Measurements from ENCODE around the gene CCNY.

The CCNY gene

GRCh38 chr10:35613107-35613440 is 276.8 kb downstream of the CCNY start:
- no peaks in the 10 kb centered on the region for H3K27me3 ChIP-seq (ENCODE audit: insufficient read depth, low read depth)
- H3K4me3 ChIP-seq (IDR thresholded peaks at IDR 0.05; ENCODE audit: insufficient read depth, low read depth, low read length), result no peak overlapping the region
- no peaks in the 10 kb centered on the region for H3K79me2 ChIP-seq (ENCODE audit: insufficient read depth, low read depth)
- H3K4me2 ChIP-seq, result no peak overlapping the region
- no peak overlapping the region for H3K27ac ChIP-seq
- TF ChIP-seq CTCF (conservative IDR thresholded peaks at IDR 0.05; ENCODE audit: low read depth, low read length), result no peak
- H3K4me1 ChIP-seq (ENCODE audit: low read depth, poor library complexity, severe bottlenecking), result no peaks in the 10 kb centered on the region
- no peak overlapping the region for H3K9ac ChIP-seq
- no peaks in the 10 kb centered on the region for H3K36me3 ChIP-seq (ENCODE audit: insufficient read depth)
- H4K20me1 ChIP-seq (ENCODE audit: insufficient read depth), result no peaks in the 10 kb centered on the region
- H2AFZ ChIP-seq (ENCODE audit: low read depth), result no peak overlapping the region

- TF ChIP-seq CTCF (conservative IDR thresholded peaks at IDR 0.05; ENCODE audit: low read depth, low read length), result no peak
- no peaks in the 10 kb centered on the region for H4K20me1 ChIP-seq (ENCODE audit: insufficient read depth)
- no peak overlapping the region for H3K4me2 ChIP-seq
- no peak overlapping the region for H3K9ac ChIP-seq
- H3K4me1 ChIP-seq (ENCODE audit: low read depth, poor library complexity, severe bottlenecking), result no peaks in the 10 kb centered on the region
- H3K79me2 ChIP-seq (ENCODE audit: insufficient read depth, low read depth), result no peaks in the 10 kb centered on the region
- H3K4me3 ChIP-seq (IDR thresholded peaks at IDR 0.05; ENCODE audit: insufficient read depth, low read depth, low read length), result no peak overlapping the region
- no peaks in the 10 kb centered on the region for H3K36me3 ChIP-seq (ENCODE audit: insufficient read depth)
- no peaks in the 10 kb centered on the region for H3K27me3 ChIP-seq (ENCODE audit: insufficient read depth, low read depth)
- H2AFZ ChIP-seq (ENCODE audit: low read depth), result no peak overlapping the region
- H3K27ac ChIP-seq, result no peak overlapping the region
Observed at GRCh38 chr10:35613597-35614226, 277.4 kb downstream of the CCNY start.

- no peak overlapping the region for H3K4me2 ChIP-seq
- no peak overlapping the region for H3K9ac ChIP-seq
- no peaks in the 10 kb centered on the region for H3K4me1 ChIP-seq (ENCODE audit: low read depth, poor library complexity, severe bottlenecking)
- H3K27ac ChIP-seq, result no peak overlapping the region
- H3K79me2 ChIP-seq (ENCODE audit: insufficient read depth, low read depth), result no peaks in the 10 kb centered on the region
- no peak for TF ChIP-seq CTCF (conservative IDR thresholded peaks at IDR 0.05; ENCODE audit: low read depth, low read length)
- H2AFZ ChIP-seq (ENCODE audit: low read depth), result no peak overlapping the region
- H3K27me3 ChIP-seq (ENCODE audit: insufficient read depth, low read depth), result no peaks in the 10 kb centered on the region
- no peaks in the 10 kb centered on the region for H4K20me1 ChIP-seq (ENCODE audit: insufficient read depth)
- no peak overlapping the region for H3K4me3 ChIP-seq (IDR thresholded peaks at IDR 0.05; ENCODE audit: insufficient read depth, low read depth, low read length)
- no peaks in the 10 kb centered on the region for H3K36me3 ChIP-seq (ENCODE audit: insufficient read depth)
Observed at GRCh38 chr10:35614312-35614711, 278.0 kb downstream of the CCNY start.

Data from KMS-11 (cell line).